Colonic mucosa (tissue), 4 donors: ENCODE measurements around the gene ADAMTS19. TPM values are rescaled to one million over a fixed set of nuclear protein-coding genes. Genes with fewer than 3 reads are reported as not detected.
A peak's percentile ranks its signal among the peaks of the same experiment; 100 is the strongest.

ENCODE experiments used
- DNase-seq: peaks from one replicate; pipeline ENCODE4 v3.0.0-alpha.2; 2020
- H3K27ac ChIP-seq: fragments of 200-600 bp; one replicate; pipeline ENCODE4 v1.8.0; 2021
- H3K27me3 ChIP-seq: fragments of 200-600 bp; one replicate; pipeline ENCODE4 v1.8.0; 2021
- H3K36me3 ChIP-seq: fragments of 200-600 bp; one replicate; pipeline ENCODE4 v1.8.0; 2021
- H3K4me1 ChIP-seq: fragments of 200-600 bp; one replicate; pipeline ENCODE4 v1.8.0; 2021; ENCODE audit warnings: mild to moderate bottlenecking
- H3K4me3 ChIP-seq: fragments of 200-600 bp; one replicate; pipeline ENCODE4 v1.8.0; 2021
- H3K9ac ChIP-seq, 2 donors: one replicate each; pipeline ENCODE4 v1.7.0; 2013; ENCODE audit warnings: control low read depth in 2 of 2, low read depth in 2 of 2, low read length in 2 of 2
- H3K9me3 ChIP-seq: fragments of 200-600 bp; one replicate; pipeline ENCODE4 v1.8.0; 2021
- CTCF ChIP-seq: fragments of 200-600 bp; IDR thresholded peaks from one replicate; pipeline ENCODE4 v1.8.0; 2022; ENCODE audit warnings: antibody characterized with exemption, mild to moderate bottlenecking
- intact Hi-C: fragments of 100-400 bp; cut with DNase I; formaldehyde crosslinking; loops from one replicate; pipeline ENCODE4 v1.14.1; 2022
- total RNA-seq, 2 donors: library from RNA; stranded (reverse); fragmentation: NEBNext Ultra II Directional in 1 of 2; extraction: Animal tissue kit (Norgen Biotek cat#: 25700) in 1 of 2; gene quantifications; one replicate each; pipeline ENCODE4 v1.2.1, GENCODE V29; 2021
- donor health status: healthy.
- donor health status: DM: no; HTN: no; CAD: no.
- donor health status: DM: no; HTN: no; CAD: no.

ADAMTS19 gene
- total RNA-seq, 2 donors from 2014 or later = 0.80 to 1.1 TPM

- no peak overlapping the region for H3K27ac ChIP-seq
- no peak overlapping the region for H3K9ac ChIP-seq
- no peak for DNase-seq
- no peaks in the 10 kb centered on the region for H3K9me3 ChIP-seq
- H3K27me3 ChIP-seq = no peaks in the 10 kb centered on the region
- intact Hi-C loops = no loop called here
- TF ChIP-seq CTCF = no peak
- H3K4me3 ChIP-seq = no peak overlapping the region
- H3K4me1 ChIP-seq = no peaks in the 10 kb centered on the region
- no peaks in the 10 kb centered on the region for H3K36me3 ChIP-seq
These were observed 19.0 kb upstream of the ADAMTS19 start for GRCh38 chr5:129441096-129441495.

GRCh38 chr5:129445379-129445778, 14.7 kb upstream of the ADAMTS19 start:
- Histone ChIP-seq H3K36me3 (no peaks in the 10 kb centered on the region), H3K4me3 (no peak overlapping the region), H3K4me1 (no peaks in the 10 kb centered on the region), H3K9me3 (no peaks in the 10 kb centered on the region), H3K27me3 (no peaks in the 10 kb centered on the region), H3K27ac (no peak overlapping the region), H3K9ac (no peak overlapping the region)
- TF ChIP-seq CTCF = no peak
- no peak for DNase-seq
- intact Hi-C loops = no loop called here

- no peak overlapping the region for H3K27ac ChIP-seq
- intact Hi-C loops = no loop called here
- H3K4me1 ChIP-seq = no peaks in the 10 kb centered on the region
- no peaks in the 10 kb centered on the region for H3K27me3 ChIP-seq
- no peaks in the 10 kb centered on the region for H3K36me3 ChIP-seq
- no peak for TF ChIP-seq CTCF
- no peak for DNase-seq
- no peaks in the 10 kb centered on the region for H3K9me3 ChIP-seq
- no peak overlapping the region for H3K4me3 ChIP-seq
- no peak overlapping the region for H3K9ac ChIP-seq
These were observed 12.1 kb upstream of the ADAMTS19 start for GRCh38 chr5:129447968-129448367.

GRCh38 chr5:129448654-129449053, 11.4 kb upstream of the ADAMTS19 start:
- no peak overlapping the region for H3K9ac ChIP-seq
- intact Hi-C loops = no loop called here

GRCh38 chr5:129454461-129454860, 5.6 kb upstream of the ADAMTS19 start:
- TF ChIP-seq CTCF = no peak
- H3K27me3 ChIP-seq = no peaks in the 10 kb centered on the region
- DNase-seq = no peak
- intact Hi-C loops = no loop called here
- no peaks in the 10 kb centered on the region for H3K4me1 ChIP-seq
- H3K9me3 ChIP-seq = no peaks in the 10 kb centered on the region
- no peak overlapping the region for H3K9ac ChIP-seq
- H3K36me3 ChIP-seq = no peaks in the 10 kb centered on the region
- no peak overlapping the region for H3K4me3 ChIP-seq
- H3K27ac ChIP-seq = no peak overlapping the region

More at GRCh38 chr5:129448654-129449053, 11.4 kb upstream of the ADAMTS19 start:
- Histone ChIP-seq H3K27me3 (no peaks in the 10 kb centered on the region), H3K9me3 (no peaks in the 10 kb centered on the region), H3K4me3 (no peak overlapping the region), H3K27ac (no peak overlapping the region), H3K4me1 (no peaks in the 10 kb centered on the region), H3K36me3 (no peaks in the 10 kb centered on the region)
- DNase-seq = no peak
- no peak for TF ChIP-seq CTCF

- H3K27me3 ChIP-seq = no peaks in the 10 kb centered on the region
- H3K4me1 ChIP-seq = no peaks in the 10 kb centered on the region
- H3K27ac ChIP-seq = no peak overlapping the region
- H3K9me3 ChIP-seq = no peaks in the 10 kb centered on the region
- no peaks in the 10 kb centered on the region for H3K36me3 ChIP-seq
- peak overlapping the region; percentile 57 for H3K4me3 ChIP-seq
- TF ChIP-seq CTCF = no peak
- intact Hi-C loops = no loop called here
- no peak for DNase-seq
- no peak overlapping the region for H3K9ac ChIP-seq
These were observed 685 bp upstream of the ADAMTS19 start for GRCh38 chr5:129459450-129459776.
